GM19324 (cell line): Measurements from ENCODE around the gene QPCT.
A peak's percentile ranks its signal among the peaks of the same experiment; 100 is the strongest.
"Not testable (repeated sequence)": the region's sequence is repeated elsewhere in the genome, so short reads cannot be mapped to it uniquely, and the experiment has no call there.

Experiments
- ATAC-seq: cut with Tn5 transposase; IDR thresholded peaks from one replicate; pipeline ENCODE4 v1.9.1; 2021; ENCODE audit warnings: mild to moderate bottlenecking, moderate library complexity; ENCODE audit not compliant: unreplicated experiment, low FRiP score

The QPCT gene

DNA sequence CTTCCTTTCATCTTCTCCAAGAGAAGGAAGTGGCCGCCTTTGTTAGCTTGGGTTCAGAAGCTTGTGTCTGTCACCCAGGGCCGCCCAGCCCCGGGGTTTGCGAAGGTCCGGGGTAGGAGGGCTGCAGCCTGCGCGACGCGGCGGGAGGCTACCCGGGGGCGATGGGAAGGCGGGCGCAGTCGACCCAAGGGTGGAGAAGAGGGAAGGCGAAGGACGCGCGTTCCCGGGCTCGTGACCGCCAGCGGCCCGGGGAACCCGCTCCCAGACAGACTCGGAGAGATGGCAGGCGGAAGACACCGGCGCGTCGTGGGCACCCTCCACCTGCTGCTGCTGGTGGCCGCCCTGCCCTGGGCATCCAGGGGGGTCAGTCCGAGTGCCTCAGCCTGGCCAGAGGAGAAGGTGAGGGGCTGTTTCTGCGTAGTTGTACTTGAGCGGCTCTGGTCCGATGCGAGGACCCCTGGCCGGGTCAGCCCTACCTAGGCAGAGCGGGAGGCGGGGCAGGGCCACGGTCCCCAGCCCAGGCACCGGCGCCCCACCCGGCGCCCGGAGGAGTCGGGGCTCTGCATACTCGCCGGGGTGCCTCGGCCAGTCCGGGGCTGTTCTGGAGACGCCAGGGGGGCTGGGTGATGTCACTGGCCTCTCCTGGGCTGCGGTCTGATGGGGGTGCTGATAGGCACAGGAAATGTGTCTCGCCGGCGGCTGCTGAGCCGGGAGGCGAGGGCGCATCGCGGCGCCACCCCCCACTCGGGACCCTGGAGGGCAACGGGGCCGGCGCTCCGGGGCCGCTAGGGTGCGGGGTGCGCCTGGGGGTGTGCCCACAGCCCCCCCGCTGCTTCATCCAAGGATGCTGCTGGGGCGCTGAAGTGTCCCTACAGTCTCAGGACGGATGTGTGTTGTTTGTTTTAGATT is at the start of gene QPCT:
Gene QPCT (plus strand): TSS at position 178 of the 909 bp plus-strand sequence. CDS start 102 bp downstream, at position 280.
- peak; percentile 70 for ATAC-seq

DNA sequence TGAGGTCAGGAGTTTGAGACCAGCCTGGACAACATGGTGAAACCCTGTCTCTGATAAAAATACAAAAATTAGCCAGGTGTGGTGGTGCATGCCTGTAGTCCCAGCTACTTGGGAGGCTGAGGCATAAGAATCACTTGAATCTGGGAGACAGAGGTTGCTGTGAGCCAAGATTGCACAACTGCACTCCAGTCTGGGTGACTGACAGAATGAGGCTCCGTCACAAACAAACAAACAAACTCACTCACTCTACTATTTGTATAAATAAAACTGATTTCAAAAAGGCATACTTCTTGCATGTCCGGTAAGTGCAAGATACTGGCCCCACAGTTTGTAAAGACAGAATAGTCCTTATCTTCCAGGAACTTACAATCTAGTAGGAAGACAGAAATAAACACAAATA is 49.6 kb upstream of the QPCT start:
- not testable (repeated sequence) for ATAC-seq

GRCh38 chr2:37295469-37296073 is 48.9 kb upstream of the QPCT start:
- ATAC-seq = no peak

DNA sequence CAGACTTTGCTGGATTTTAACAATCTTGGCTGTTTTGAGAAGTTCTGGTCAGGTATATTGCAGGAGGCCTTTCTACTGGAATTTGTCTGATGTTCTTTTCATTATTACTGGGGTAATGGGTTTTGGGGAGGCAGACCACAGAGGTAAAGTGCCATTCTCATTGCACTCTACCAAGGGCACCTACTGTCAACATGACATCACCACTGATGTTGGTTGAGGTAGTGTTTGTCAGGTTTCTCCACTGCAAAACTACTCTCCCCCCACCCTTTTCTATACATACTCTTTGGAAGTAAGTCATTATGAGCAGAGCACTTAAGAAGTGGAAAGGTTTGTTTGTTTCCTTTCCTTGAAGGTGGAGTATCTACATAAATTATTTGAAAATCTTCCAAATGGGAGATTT is 46.8 kb upstream of the QPCT start:
- ATAC-seq = no peak

GRCh38 chr2:37300146-37300545 is 44.3 kb upstream of the QPCT start:
- ATAC-seq = no peak

DNA sequence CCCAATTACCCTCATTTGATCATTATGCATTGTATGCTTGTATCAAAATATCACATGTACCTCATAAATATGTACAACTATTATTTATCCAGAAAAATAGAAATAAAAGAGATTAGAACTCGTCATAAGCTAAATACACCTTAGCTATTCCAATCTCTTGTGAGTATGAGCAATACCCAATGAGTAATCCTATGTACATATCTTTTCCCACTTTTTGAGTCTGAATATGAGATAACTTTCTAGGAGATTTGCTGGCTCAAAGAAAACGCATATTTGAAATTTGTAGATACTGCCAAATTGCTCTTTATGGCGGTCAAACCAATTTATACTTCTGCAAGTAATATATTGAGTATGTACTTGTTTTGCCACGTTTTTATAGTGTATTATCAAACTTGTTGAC is 43.9 kb upstream of the QPCT start:
- ATAC-seq = no peak

- ATAC-seq = no peak
Measured at GRCh38 chr2:37301408-37301807, 43.0 kb upstream of the QPCT start.

- ATAC-seq = no peak
Measured at GRCh38 chr2:37302701-37303252, 41.7 kb upstream of the QPCT start.

GRCh38 chr2:37306024-37306423 is 38.4 kb upstream of the QPCT start:
- no peak for ATAC-seq

- no peak for ATAC-seq
Measured at GRCh38 chr2:37307500-37307899, 36.9 kb upstream of the QPCT start.

- ATAC-seq = no peak
Measured at GRCh38 chr2:37315364-37315763, 29.1 kb upstream of the QPCT start.

DNA sequence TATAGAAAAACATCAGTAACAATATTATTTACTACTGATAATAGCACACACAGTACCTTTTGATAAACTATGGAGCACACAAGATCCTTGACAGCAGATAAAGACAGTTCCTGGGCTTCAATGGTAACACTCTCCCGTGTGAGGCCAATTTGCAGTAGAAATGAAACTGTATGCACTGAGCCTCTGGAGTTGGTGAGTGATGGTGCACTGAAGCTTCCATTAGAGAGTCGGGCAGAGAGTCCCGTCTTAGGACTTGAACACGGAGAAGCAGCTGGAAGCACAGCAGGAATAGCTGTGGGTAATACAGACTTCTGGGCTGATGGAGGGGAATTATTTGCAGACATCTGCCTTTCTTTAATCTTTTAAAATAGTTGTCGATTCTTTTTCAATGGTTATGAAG is 28.2 kb upstream of the QPCT start:
- ATAC-seq = no peak

DNA sequence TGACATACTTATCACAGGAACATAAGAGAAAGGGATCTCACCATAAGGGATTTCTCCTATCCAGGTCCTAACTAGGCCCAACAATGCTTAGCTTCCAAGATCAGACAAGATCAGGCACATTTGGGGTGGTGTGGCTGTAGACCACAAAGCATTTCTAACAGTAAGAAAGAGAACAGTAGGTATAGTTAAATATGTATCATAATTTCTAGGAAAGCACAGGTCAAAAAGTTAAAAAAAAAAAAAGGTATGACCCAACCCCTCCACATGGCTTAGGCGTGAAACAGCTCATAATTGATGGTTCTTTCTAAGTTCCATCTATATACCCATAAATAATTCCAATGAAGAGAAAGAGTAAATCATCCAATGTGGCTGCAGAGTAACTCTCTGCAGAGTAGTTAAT is 26.7 kb upstream of the QPCT start:
- ATAC-seq = no peak

DNA sequence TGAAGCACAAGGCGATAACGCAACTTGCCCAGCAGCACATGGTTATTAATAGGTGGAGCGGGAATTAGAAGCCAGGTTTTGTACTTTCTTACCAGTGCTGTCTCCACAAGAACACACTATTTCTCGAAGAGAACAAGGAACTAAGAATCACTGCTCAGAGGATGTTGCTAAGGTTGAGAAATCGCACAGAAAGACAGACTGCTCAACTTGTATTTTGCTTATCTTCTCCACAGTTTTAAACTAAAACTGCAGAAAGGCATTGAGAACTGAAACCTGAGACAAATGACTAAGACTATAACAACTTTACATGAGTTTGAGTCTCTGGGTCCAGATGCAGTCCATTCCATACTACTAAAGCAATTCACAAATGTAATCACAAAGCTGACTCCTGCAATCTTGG is 26.0 kb upstream of the QPCT start:
- ATAC-seq = peak; percentile 59

DNA sequence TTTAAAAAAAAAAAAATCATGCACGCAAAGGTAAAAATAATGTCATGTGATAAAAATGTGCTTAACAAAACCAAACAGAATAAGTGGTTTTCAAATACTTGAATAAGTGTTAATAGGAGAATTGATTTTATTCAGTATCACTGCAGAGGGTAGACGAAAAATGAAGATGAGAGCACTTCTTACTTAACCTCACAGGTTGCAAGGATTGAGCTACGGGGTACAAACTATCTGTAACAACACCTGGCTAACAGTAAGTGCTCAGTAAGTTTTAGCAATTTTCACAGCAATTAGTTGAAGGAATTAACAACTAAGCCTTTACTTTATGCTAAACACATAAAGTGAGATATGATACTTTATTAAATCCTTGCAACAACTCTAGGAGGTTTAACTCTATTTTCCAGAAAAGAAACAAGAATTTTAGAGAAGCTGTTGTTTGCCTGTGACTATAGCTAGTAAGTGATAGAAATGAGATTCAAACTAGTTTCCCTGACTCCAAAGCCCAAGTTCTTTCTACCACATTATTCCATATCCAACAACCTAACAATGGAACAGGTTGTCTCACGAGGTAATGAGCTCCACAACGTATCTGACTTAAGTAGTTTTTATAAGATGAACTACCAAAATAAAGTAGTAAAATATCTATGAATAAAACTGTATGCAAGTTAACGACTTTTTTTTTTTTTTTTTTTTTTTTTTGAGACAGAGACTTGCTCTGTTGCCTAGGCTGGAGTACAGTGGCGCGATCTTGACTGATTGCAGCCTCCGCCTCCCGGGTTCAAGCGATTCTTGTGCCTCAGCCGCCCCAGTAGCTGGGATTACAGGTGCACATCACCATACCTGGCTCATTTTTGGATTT is 24.4 kb upstream of the QPCT start:
- ATAC-seq = no peak

GRCh38 chr2:37321029-37321682 is 23.3 kb upstream of the QPCT start:
- no peak for ATAC-seq

DNA sequence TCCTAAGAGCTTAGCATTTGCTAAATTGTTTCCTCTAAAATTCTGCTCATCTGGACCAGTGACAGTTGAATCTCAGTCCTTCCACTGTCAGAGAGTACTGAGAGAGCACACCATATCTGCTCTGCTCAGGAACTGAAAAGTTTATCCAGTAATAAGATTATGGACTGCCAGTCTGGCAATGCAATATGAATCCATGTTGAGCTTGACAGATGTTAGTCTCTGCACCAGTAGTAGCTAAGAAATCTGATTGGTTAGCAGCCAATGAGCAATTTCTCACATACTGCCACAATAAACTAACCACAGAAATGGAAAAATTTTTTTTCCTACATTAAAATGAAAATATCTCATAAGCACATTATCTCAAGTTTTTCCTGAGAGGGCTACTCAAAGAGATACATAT is 22.1 kb upstream of the QPCT start:
- ATAC-seq = no peak

DNA sequence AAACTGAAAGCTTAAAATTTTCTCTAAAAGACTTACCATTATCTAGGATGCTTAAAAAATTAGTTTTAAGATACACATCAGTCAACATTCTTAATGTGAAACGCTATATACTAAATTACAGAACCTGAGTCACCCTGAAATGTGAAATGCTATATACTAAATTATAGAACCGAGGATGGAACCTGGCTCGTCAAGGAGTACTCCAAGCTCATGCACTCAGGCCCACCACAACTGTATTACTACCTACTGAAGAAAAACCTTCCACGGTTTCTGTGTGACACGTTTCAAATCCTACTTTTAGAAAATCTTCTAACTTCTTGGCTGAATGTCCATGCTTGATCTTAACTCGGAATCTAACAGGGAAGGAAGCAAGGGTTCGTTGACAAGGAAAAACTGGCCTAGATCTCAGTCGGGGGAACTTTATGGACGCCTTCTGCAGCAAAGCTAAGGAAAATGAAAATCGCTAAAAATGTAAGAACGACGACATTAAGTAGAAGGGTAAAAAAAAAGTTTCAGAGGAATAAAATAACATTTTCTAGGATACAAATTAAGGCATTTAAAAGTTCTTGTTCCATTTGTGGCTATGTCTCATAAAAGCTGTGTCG is 21.2 kb upstream of the QPCT start:
- ATAC-seq = no peak

GRCh38 chr2:37323781-37324535 is 20.5 kb upstream of the QPCT start:
- ATAC-seq = peak; percentile 32
